ENCODE measurements around the gene NCKAP5. TPM values are rescaled to one million over a fixed set of nuclear protein-coding genes. Genes with fewer than 3 reads are reported as not detected.

The NCKAP5 gene
- total and polyA plus RNA-seq, 4 donors = 0.57 to 2.8 (median 2.4) TPM

DNA sequence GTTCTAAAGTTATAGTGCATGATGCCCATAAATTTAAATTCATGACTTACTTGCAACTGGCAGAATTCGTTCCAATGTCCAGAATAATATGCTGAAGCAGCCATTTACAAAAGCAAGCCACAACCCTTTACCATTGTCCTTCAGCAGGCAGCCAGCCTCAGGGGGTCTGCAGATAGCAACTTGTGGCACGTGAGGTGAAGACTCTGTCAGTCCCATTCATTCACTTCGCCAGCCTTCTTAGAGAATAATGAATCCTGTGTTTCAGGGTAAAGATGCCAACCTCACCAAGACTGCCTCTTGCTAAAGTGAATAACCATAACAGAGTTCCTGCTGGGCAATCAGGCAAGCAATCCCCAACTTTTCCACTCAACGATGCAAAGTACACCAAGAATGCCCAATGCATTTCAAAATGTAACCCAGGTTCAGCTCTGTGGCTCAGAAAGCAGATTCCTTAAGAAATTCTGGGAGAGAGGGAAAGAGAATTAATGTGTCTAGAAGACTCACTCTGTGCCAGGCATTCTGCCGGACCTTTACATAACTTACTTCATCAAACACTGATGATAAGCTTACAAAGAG is 315.4 kb downstream of the NCKAP5 start:
- 90% methylated on average over 5 of the region's 5 CpGs for WGBS

More for the DNA sequence above, 315.4 kb downstream of the NCKAP5 start:
- Histone ChIP-seq H3K36me3 (ENCODE audit: control insufficient read depth in 4 of 4, insufficient read depth in 3 of 4, low read depth in 1 of 4, low read length in 3 of 4) (no peaks in the 10 kb centered on the region), H3K4me3 (ENCODE audit: low read depth in 1 of 3, low read length in 3 of 3) (no peak overlapping the region), H3K27ac (ENCODE audit: low read depth in 1 of 2, low read length in 2 of 2) (no peak overlapping the region), H3K4me1 (ENCODE audit: control insufficient read depth in 4 of 4, insufficient read depth in 4 of 4, low read length in 3 of 4) (peaks cover 0 to 6% (median 3%) of the 10 kb centered on the region in 4 donors), H3K9me3 (ENCODE audit: control insufficient read depth in 4 of 4, low read length in 3 of 4) (no peaks in the 10 kb centered on the region), H3K27me3 (ENCODE audit: control insufficient read depth in 4 of 4, insufficient read depth in 4 of 4, low read length in 3 of 4) (no peaks in the 10 kb centered on the region), H3K9ac (ENCODE audit: low read depth in 1 of 2, low read length in 2 of 2) (no peak overlapping the region)
- no peak for DNase-seq (ENCODE audit: low spot score)
- TF ChIP-seq HNF4G (IDR thresholded peaks at IDR 0.05) = no peak
- TF ChIP-seq, protein P1, sequence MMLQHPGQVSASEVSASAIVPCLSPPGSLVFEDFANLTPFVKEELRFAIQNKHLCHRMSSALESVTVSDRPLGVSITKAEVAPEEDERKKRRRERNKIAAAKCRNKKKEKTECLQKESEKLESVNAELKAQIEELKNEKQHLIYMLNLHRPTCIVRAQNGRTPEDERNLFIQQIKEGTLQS (IDR thresholded peaks at IDR 0.05) = no peak
- TF ChIP-seq NR2F2 (IDR thresholded peaks at IDR 0.05) = no peak
- no peak for TF ChIP-seq HNF4A (conservative IDR thresholded peaks at IDR 0.05)
- no peak for TF ChIP-seq JUND (IDR thresholded peaks at IDR 0.05)
- TF ChIP-seq YY1 (IDR thresholded peaks at IDR 0.05) = no peak
- no peak for TF ChIP-seq FOXA2 (IDR thresholded peaks at IDR 0.05)
- no peak for TF ChIP-seq RAD21 (IDR thresholded peaks at IDR 0.05)
- TF ChIP-seq, protein P2, sequence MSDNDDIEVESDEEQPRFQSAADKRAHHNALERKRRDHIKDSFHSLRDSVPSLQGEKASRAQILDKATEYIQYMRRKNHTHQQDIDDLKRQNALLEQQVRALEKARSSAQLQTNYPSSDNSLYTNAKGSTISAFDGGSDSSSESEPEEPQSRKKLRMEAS (IDR thresholded peaks at IDR 0.05) = no peak
- TF ChIP-seq RXRA (IDR thresholded peaks at IDR 0.05) = no peak
- no peak for TF ChIP-seq TAF1 (conservative IDR thresholded peaks at IDR 0.05)
- no peak for TF ChIP-seq GABPA (IDR thresholded peaks at IDR 0.05 in 1 of 2, conservative IDR thresholded peaks at IDR 0.05 in 1 of 2)
- TF ChIP-seq, protein P3, sequence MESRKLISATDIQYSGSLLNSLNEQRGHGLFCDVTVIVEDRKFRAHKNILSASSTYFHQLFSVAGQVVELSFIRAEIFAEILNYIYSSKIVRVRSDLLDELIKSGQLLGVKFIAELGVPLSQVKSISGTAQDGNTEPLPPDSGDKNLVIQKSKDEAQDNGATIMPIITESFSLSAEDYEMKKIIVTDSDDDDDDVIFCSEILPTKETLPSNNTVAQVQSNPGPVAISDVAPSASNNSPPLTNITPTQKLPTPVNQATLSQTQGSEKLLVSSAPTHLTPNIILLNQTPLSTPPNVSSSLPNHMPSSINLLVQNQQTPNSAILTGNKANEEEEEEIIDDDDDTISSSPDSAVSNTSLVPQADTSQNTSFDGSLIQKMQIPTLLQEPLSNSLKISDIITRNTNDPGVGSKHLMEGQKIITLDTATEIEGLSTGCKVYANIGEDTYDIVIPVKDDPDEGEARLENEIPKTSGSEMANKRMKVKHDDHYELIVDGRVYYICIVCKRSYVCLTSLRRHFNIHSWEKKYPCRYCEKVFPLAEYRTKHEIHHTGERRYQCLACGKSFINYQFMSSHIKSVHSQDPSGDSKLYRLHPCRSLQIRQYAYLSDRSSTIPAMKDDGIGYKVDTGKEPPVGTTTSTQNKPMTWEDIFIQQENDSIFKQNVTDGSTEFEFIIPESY (IDR thresholded peaks at IDR 0.05) = no peak
- TF ChIP-seq EGR1 (IDR thresholded peaks at IDR 0.05; ENCODE audit: low read depth in 2 of 2) = no peak
- TF ChIP-seq, protein P4, sequence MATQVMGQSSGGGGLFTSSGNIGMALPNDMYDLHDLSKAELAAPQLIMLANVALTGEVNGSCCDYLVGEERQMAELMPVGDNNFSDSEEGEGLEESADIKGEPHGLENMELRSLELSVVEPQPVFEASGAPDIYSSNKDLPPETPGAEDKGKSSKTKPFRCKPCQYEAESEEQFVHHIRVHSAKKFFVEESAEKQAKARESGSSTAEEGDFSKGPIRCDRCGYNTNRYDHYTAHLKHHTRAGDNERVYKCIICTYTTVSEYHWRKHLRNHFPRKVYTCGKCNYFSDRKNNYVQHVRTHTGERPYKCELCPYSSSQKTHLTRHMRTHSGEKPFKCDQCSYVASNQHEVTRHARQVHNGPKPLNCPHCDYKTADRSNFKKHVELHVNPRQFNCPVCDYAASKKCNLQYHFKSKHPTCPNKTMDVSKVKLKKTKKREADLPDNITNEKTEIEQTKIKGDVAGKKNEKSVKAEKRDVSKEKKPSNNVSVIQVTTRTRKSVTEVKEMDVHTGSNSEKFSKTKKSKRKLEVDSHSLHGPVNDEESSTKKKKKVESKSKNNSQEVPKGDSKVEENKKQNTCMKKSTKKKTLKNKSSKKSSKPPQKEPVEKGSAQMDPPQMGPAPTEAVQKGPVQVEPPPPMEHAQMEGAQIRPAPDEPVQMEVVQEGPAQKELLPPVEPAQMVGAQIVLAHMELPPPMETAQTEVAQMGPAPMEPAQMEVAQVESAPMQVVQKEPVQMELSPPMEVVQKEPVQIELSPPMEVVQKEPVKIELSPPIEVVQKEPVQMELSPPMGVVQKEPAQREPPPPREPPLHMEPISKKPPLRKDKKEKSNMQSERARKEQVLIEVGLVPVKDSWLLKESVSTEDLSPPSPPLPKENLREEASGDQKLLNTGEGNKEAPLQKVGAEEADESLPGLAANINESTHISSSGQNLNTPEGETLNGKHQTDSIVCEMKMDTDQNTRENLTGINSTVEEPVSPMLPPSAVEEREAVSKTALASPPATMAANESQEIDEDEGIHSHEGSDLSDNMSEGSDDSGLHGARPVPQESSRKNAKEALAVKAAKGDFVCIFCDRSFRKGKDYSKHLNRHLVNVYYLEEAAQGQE (IDR thresholded peaks at IDR 0.05) = no peak
- no peak for TF ChIP-seq FOXA1 (IDR thresholded peaks at IDR 0.05)
- TF ChIP-seq, protein P5, sequence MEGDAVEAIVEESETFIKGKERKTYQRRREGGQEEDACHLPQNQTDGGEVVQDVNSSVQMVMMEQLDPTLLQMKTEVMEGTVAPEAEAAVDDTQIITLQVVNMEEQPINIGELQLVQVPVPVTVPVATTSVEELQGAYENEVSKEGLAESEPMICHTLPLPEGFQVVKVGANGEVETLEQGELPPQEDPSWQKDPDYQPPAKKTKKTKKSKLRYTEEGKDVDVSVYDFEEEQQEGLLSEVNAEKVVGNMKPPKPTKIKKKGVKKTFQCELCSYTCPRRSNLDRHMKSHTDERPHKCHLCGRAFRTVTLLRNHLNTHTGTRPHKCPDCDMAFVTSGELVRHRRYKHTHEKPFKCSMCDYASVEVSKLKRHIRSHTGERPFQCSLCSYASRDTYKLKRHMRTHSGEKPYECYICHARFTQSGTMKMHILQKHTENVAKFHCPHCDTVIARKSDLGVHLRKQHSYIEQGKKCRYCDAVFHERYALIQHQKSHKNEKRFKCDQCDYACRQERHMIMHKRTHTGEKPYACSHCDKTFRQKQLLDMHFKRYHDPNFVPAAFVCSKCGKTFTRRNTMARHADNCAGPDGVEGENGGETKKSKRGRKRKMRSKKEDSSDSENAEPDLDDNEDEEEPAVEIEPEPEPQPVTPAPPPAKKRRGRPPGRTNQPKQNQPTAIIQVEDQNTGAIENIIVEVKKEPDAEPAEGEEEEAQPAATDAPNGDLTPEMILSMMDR (IDR thresholded peaks at IDR 0.05; ENCODE audit: low read depth, low read length, missing input control) = no peak
- TF ChIP-seq SP1 (IDR thresholded peaks at IDR 0.05) = no peak
